ENCODE results near the gene ANO10.

DNA sequence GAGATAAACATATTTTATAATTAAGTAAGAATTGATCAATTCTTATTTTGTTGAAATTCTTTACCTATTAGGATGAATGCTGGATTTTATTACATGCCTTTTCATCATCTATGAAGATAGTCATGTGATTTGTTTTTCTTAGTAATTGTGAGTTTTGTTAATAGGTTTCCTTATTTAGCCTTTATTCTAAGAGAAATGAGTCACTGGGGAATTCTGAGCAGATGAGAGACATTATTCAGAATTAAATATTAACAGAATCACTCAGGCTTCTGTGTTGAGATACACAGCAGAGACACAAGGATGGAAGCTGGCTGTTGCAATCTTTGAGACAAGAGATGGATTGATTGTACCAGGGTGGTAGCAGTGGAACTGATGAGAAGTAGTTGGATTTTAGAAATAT is 7.4 kb upstream of the ANO10 start:
- TF ChIP-seq POLR2A (IDR thresholded peaks at IDR 0.05), result no peak
- TF ChIP-seq, protein P1, sequence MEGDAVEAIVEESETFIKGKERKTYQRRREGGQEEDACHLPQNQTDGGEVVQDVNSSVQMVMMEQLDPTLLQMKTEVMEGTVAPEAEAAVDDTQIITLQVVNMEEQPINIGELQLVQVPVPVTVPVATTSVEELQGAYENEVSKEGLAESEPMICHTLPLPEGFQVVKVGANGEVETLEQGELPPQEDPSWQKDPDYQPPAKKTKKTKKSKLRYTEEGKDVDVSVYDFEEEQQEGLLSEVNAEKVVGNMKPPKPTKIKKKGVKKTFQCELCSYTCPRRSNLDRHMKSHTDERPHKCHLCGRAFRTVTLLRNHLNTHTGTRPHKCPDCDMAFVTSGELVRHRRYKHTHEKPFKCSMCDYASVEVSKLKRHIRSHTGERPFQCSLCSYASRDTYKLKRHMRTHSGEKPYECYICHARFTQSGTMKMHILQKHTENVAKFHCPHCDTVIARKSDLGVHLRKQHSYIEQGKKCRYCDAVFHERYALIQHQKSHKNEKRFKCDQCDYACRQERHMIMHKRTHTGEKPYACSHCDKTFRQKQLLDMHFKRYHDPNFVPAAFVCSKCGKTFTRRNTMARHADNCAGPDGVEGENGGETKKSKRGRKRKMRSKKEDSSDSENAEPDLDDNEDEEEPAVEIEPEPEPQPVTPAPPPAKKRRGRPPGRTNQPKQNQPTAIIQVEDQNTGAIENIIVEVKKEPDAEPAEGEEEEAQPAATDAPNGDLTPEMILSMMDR (IDR thresholded peaks at IDR 0.05), result no peak

All from suprapubic skin (tissue), 3 donors.